H1 (cell line): ENCODE results near the gene XKR8. TPM values are rescaled to one million over a fixed set of nuclear protein-coding genes. Genes with fewer than 3 reads are reported as not detected.

Experiments used
- CTCF ChIA-PET: fragments of 300-600 bp; sonication (Branson Sonifier 250); formaldehyde crosslinking; loops from one replicate; lab custom pipeline; 2021; ENCODE audit not compliant: partially characterized antibody; lab: Charles Lee
- POLR2A ChIA-PET: fragments of 300-600 bp; sonication (Branson Sonifier 250); formaldehyde crosslinking; loops from one replicate; lab custom pipeline; 2021; ENCODE audit warnings: inconsistent platforms; ENCODE audit not compliant: partially characterized antibody; lab: Charles Lee
- DNase-seq, 2 experiments: peaks; one replicate each; pipeline versions ENCODE4 v3.0.0 to v3.0.0-alpha.2; 2010 to 2022; ENCODE audit warnings: low spot score in 2 of 2, low read depth in 1 of 2, mixed read lengths in 1 of 2
- FAIRE-seq: peaks from 2 replicates; lab custom pipeline; 2011; peaks lifted over from hg19 to GRCh38; lab: Jason Lieb, UNC
- H2AFZ ChIP-seq: 2 replicates; pipeline ENCODE4 v1.8.1; 2012; ENCODE audit warnings: low read length, inconsistent platforms
- H2AK5ac ChIP-seq: 2 replicates; pipeline ENCODE4 v1.6.1; 2013; ENCODE audit warnings: low read depth, low read length
- H2BK120ac ChIP-seq: replicated peaks from 2 replicates; pipeline ENCODE3; 2013; ENCODE audit warnings: low read depth, low read length, inconsistent platforms
- H2BK12ac ChIP-seq: 2 replicates; pipeline ENCODE4 v1.6.1; 2013; ENCODE audit warnings: low read depth, low read length
- H2BK15ac ChIP-seq: 2 replicates; pipeline ENCODE4 v1.6.1; 2013; ENCODE audit warnings: low read length
- H2BK20ac ChIP-seq: 2 replicates; pipeline ENCODE4 v1.6.1; 2013; ENCODE audit warnings: low read length
- H2BK5ac ChIP-seq: 2 replicates; pipeline ENCODE4 v1.6.1; 2013; ENCODE audit warnings: low read depth, low read length
- H3K14ac ChIP-seq: 2 replicates; pipeline ENCODE4 v1.6.1; 2013; ENCODE audit warnings: inconsistent platforms; ENCODE audit not compliant: insufficient read length
- H3K18ac ChIP-seq: 2 replicates; pipeline ENCODE4 v1.6.1; 2013; ENCODE audit warnings: low read length; ENCODE audit errors: extremely low read depth
- H3K23ac ChIP-seq: 2 replicates; pipeline ENCODE4 v1.6.1; 2013; ENCODE audit warnings: inconsistent platforms; ENCODE audit not compliant: insufficient read length
- H3K23me2 ChIP-seq: 2 replicates; pipeline ENCODE4 v1.6.1; 2013; ENCODE audit warnings: low read depth, low read length
- H3K27ac ChIP-seq: 2 replicates; pipeline ENCODE4 v1.6.1; 2011; ENCODE audit warnings: low read depth, low read length, inconsistent platforms
- H3K27me3 ChIP-seq, 4 experiments: replicated peaks in 1 of 4; 1 replicate in 1 of 4; 2 replicates in 3 of 4; pipeline versions ENCODE4 v1.6.1 to v1.8.1; 2011 to 2013; ENCODE audit warnings: low read length in 3 of 4, mild to moderate bottlenecking in 3 of 4, inconsistent platforms in 2 of 4, mixed read lengths in 2 of 4, moderate library complexity in 1 of 4; ENCODE audit not compliant: control insufficient read depth in 3 of 4, insufficient read depth in 3 of 4; ENCODE audit errors: extremely low read depth in 1 of 4
- H3K36me3 ChIP-seq, 4 experiments: 2 replicates each; pipeline versions ENCODE4 v1.6.1 to v1.8.1; 2011 to 2013; ENCODE audit warnings: mild to moderate bottlenecking in 4 of 4, low read length in 3 of 4, moderate library complexity in 2 of 4, control low read depth in 1 of 4, inconsistent platforms in 1 of 4; ENCODE audit not compliant: insufficient read depth in 4 of 4, control insufficient read depth in 2 of 4
- H3K4ac ChIP-seq: replicated peaks from 2 replicates; pipeline ENCODE3; 2013; ENCODE audit warnings: low read length, low read depth, mixed read lengths, inconsistent platforms; ENCODE audit not compliant: insufficient read length
- H3K4me1 ChIP-seq, 4 experiments: replicated peaks in 1 of 4; 1 replicate in 1 of 4; 2 replicates in 3 of 4; pipeline versions ENCODE4 v1.6.1 to v1.8.1; 2011 to 2013; ENCODE audit warnings: low read length in 3 of 4, inconsistent platforms in 2 of 4, mixed read lengths in 1 of 4; ENCODE audit not compliant: insufficient read depth in 4 of 4, control insufficient read depth in 3 of 4
- H3K4me2 ChIP-seq, 2 experiments: 2 replicates each; pipeline versions ENCODE4 v1.6.1 to v1.8.1; 2011 to 2013; ENCODE audit warnings: low read depth in 2 of 2, low read length in 2 of 2, control low read depth in 1 of 2, inconsistent platforms in 1 of 2, mild to moderate bottlenecking in 1 of 2; ENCODE audit not compliant: insufficient read depth in 1 of 2
- H3K4me3 ChIP-seq, 4 experiments: fragments of 200-600, 300-600 bp in 1 of 4; sonication (generic), shearing (Covaris generic), sonication (Bioruptor Twin) in 1 of 4; 2 replicates each; pipeline versions ENCODE4 v1.5.1 to v1.8.1; 2011 to 2016; ENCODE audit warnings: low read length in 4 of 4, low read depth in 3 of 4, control low read depth in 2 of 4, inconsistent platforms in 2 of 4, mild to moderate bottlenecking in 2 of 4, mixed read lengths in 1 of 4, moderate library complexity in 1 of 4; ENCODE audit not compliant: insufficient read depth in 2 of 4; ENCODE audit errors: extremely low read depth in 1 of 4
- H3K56ac ChIP-seq: replicated peaks from 2 replicates; pipeline ENCODE3; 2013; ENCODE audit warnings: low read depth, mild to moderate bottlenecking, mixed read lengths, low read length, inconsistent platforms; ENCODE audit not compliant: insufficient read length
- H3K79me1 ChIP-seq: 2 replicates; pipeline ENCODE4 v1.6.1; 2013; ENCODE audit warnings: low read depth, low read length, control low read depth
- H3K79me2 ChIP-seq, 2 experiments: 2 replicates each; pipeline versions ENCODE4 v1.6.1 to v1.8.1; 2012 to 2013; ENCODE audit warnings: low read length in 2 of 2, mild to moderate bottlenecking in 2 of 2, inconsistent platforms in 1 of 2; ENCODE audit not compliant: insufficient read depth in 2 of 2, control insufficient read depth in 1 of 2
- H3K9ac ChIP-seq, 4 experiments: replicated peaks in 1 of 4; 1 replicate in 1 of 4; 2 replicates in 3 of 4; pipeline versions ENCODE4 v1.6.1 to v1.8.1; 2011 to 2013; ENCODE audit warnings: low read depth in 3 of 4, low read length in 3 of 4, control low read depth in 2 of 4, mild to moderate bottlenecking in 2 of 4, moderate library complexity in 2 of 4, inconsistent platforms in 1 of 4; ENCODE audit errors: extremely low read depth in 1 of 4
- H3K9me3 ChIP-seq, 2 experiments: 2 replicates each; pipeline versions ENCODE4 v1.6.1 to v1.8.1; 2012 to 2013; ENCODE audit warnings: mild to moderate bottlenecking in 2 of 2, moderate library complexity in 2 of 2, control low read depth in 1 of 2, inconsistent platforms in 1 of 2, low read depth in 1 of 2, low read length in 1 of 2, mixed read lengths in 1 of 2; ENCODE audit not compliant: insufficient read depth in 2 of 2
- H4K20me1 ChIP-seq, 2 experiments: replicated peaks in 1 of 2; 2 replicates each; pipeline versions ENCODE3 to v1.8.1; 2011 to 2013; ENCODE audit warnings: inconsistent platforms in 2 of 2, low read length in 2 of 2, mild to moderate bottlenecking in 1 of 2; ENCODE audit not compliant: insufficient read depth in 2 of 2, control insufficient read depth in 1 of 2
- H4K5ac ChIP-seq: 2 replicates; pipeline ENCODE4 v1.6.1; 2013; ENCODE audit warnings: low read length, low read depth, mixed read lengths, inconsistent platforms; ENCODE audit not compliant: insufficient read length
- H4K8ac ChIP-seq: 2 replicates; pipeline ENCODE4 v1.8.0; 2013; ENCODE audit warnings: mild to moderate bottlenecking, moderate library complexity, low read length, inconsistent platforms; ENCODE audit not compliant: insufficient read depth; ENCODE audit errors: extremely low read depth
- H4K91ac ChIP-seq: replicated peaks from 2 replicates; pipeline ENCODE3; 2013; ENCODE audit warnings: low read length, mixed read lengths, inconsistent platforms; ENCODE audit not compliant: insufficient read length
- ATF2 ChIP-seq: IDR thresholded peaks from 2 replicates; pipeline ENCODE4 v1.6.1; 2012; ENCODE audit warnings: low read length, inconsistent platforms
- CEBPB ChIP-seq: IDR thresholded peaks from 2 replicates; pipeline ENCODE4 v1.6.1; 2012; ENCODE audit warnings: low read depth, low read length
- EP300 ChIP-seq, 2 experiments: IDR thresholded peaks; 1 replicate in 1 of 2; 2 replicates in 1 of 2; pipeline ENCODE4 v1.6.1; 2011 to 2012; ENCODE audit warnings: low read depth in 2 of 2, low read length in 2 of 2, mild to moderate bottlenecking in 2 of 2, borderline replicate concordance in 1 of 2, inconsistent platforms in 1 of 2, moderate library complexity in 1 of 2
- HDAC2 ChIP-seq, 2 experiments: fragments of 300-600 bp in 1 of 2; sonication (generic) in 1 of 2; IDR thresholded peaks; 2 replicates each; pipeline ENCODE4 v1.6.1; 2011 to 2012; ENCODE audit warnings: low read depth in 2 of 2, low read length in 2 of 2, mild to moderate bottlenecking in 2 of 2, moderate library complexity in 2 of 2, borderline replicate concordance in 1 of 2, inconsistent platforms in 1 of 2
- JUN ChIP-seq: IDR thresholded peaks from 2 replicates; pipeline ENCODE4 v1.6.1; 2011; ENCODE audit warnings: low read depth, mild to moderate bottlenecking, improper control_type of control experiment, low read length
- JUND ChIP-seq: IDR thresholded peaks from 2 replicates; pipeline ENCODE4 v1.6.1; 2011; ENCODE audit warnings: mild to moderate bottlenecking, improper control_type of control experiment, low read length
- SIN3A ChIP-seq, 2 experiments: IDR thresholded peaks in 1 of 2; conservative IDR thresholded peaks in 1 of 2; 2 replicates each; pipeline ENCODE4 v1.6.1; 2011 to 2012; ENCODE audit warnings: low read length in 2 of 2, improper control_type of control experiment in 1 of 2, low read depth in 1 of 2, mild to moderate bottlenecking in 1 of 2
- WGBS, 2 experiments: shearing (Covaris generic) in 1 of 2; methylation state at CpG; one replicate each; pipeline versions ENCODE4 v1.1.6 to v1.1.7; 2013 to 2015; ENCODE audit warnings: low lambda C conversion rate in 2 of 2, mixed read lengths in 2 of 2, inconsistent platforms in 1 of 2, low coverage in 1 of 2, missing lambda C conversion rate in 1 of 2; ENCODE audit not compliant: insufficient replicate concordance in 2 of 2, insufficient coverage in 1 of 2, insufficient read length in 1 of 2; ENCODE audit errors: extremely low coverage in 1 of 2, missing lambda C conversion rate in 1 of 2; 5-methylcytosine and 5-hydroxymethylcytosine counted together
- polyA plus RNA-seq, 7 experiments: library from polyadenylated mRNA; depleted of rRNA in 3 of 7; stranded (reverse) in 5 of 7; unstranded in 2 of 7; fragments of >200 nt in 5 of 7; fragments of 200-250 nt in 2 of 7; gene quantifications; 1 replicate in 5 of 7; 2 replicates in 1 of 7; 4 replicates in 1 of 7; pipeline versions ENCODE4 v1.2.1 to v1.2.3, GENCODE V29; 2011 to 2013; ENCODE audit warnings: missing spikeins in 2 of 7, mixed read lengths in 2 of 7
- total RNA-seq: library from RNA; stranded (reverse); fragmentation: NEBNext Ultra II Directional; extraction: Animal tissue kit (Norgen Biotek cat#: 25700); gene quantifications from 2 replicates; pipeline ENCODE4 v1.2.1, GENCODE V29; 2021
- TF ChIP-seq, protein P1 (sequence below): IDR thresholded peaks from 2 replicates; pipeline ENCODE4 v1.6.1; 2011; ENCODE audit warnings: low read depth, mild to moderate bottlenecking, low read length; ENCODE audit not compliant: insufficient read depth

The XKR8 gene
- total and polyA plus RNA-seq, 2 of the 8 experiments (the other 6 are each of a cell fraction or from before 2014, with no cell fraction given): 14.2 to 16.3 TPM

DNA sequence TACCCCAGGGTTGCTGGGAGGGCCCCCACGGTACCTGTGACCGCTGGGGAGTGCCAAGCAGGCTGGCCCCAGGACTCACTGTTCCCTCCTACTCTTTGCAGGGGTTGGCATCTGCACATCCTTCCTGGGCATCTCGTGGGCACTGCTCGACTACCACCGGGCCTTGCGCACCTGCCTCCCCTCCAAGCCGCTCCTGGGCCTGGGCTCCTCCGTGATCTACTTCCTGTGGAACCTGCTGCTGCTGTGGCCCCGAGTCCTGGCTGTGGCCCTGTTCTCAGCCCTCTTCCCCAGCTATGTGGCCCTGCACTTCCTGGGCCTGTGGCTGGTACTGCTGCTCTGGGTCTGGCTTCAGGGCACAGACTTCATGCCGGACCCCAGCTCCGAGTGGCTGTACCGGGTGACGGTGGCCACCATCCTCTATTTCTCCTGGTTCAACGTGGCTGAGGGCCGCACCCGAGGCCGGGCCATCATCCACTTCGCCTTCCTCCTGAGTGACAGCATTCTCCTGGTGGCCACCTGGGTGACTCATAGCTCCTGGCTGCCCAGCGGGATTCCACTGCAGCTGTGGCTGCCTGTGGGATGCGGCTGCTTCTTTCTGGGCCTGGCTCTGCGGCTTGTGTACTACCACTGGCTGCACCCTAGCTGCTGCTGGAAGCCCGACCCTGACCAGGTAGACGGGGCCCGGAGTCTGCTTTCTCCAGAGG is 6.8 kb downstream of the XKR8 start:
- WGBS, 2 experiments: 93% methylated on average over 23 of the region's 24 CpGs; no CpG with 5 or more reads in 1 of the 2 experiments
- TF ChIP-seq ATF2: no peak
- TF ChIP-seq JUND: no peak
- TF ChIP-seq EP300 (IDR thresholded peaks at IDR 0.05; ENCODE audit: borderline replicate concordance in 1 of 2, low read depth in 2 of 2, low read length in 2 of 2): no peak
- TF ChIP-seq, protein P1, sequence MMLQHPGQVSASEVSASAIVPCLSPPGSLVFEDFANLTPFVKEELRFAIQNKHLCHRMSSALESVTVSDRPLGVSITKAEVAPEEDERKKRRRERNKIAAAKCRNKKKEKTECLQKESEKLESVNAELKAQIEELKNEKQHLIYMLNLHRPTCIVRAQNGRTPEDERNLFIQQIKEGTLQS: no peak
- TF ChIP-seq CEBPB: no peak
- TF ChIP-seq HDAC2 (IDR thresholded peaks at IDR 0.05; ENCODE audit: borderline replicate concordance in 1 of 2, low read depth in 2 of 2, low read length in 2 of 2): no peak
- no peak for TF ChIP-seq SIN3A (conservative IDR thresholded peaks at IDR 0.05 in 1 of 2, IDR thresholded peaks at IDR 0.05 in 1 of 2; ENCODE audit: low read depth in 1 of 2, low read length in 2 of 2)
- TF ChIP-seq JUN: no peak

More for the DNA sequence above, 6.8 kb downstream of the XKR8 start:
- Histone ChIP-seq H4K91ac (no peak overlapping the region), H2BK5ac (no peak overlapping the region), H3K14ac (no peak overlapping the region), H3K79me1 (no peaks in the 10 kb centered on the region), H3K23ac (no peak overlapping the region), H2BK12ac (no peak overlapping the region), H2AFZ (no peak overlapping the region), H2BK15ac (no peak overlapping the region), H4K8ac (no peak overlapping the region), H4K5ac (no peak overlapping the region), H3K18ac (no peak overlapping the region), H3K4me2 (no peak overlapping the region), H3K79me2 (no peaks in the 10 kb centered on the region), H3K27ac (no peak overlapping the region), H3K23me2 (no peaks in the 10 kb centered on the region), H3K27me3 (no peaks in the 10 kb centered on the region), H3K4ac (no peak overlapping the region), H3K36me3 (peaks cover 0 to 12% (median 1%) of the 10 kb centered on the region in 4 experiments; a peak in 2 of 8 replicates), H2AK5ac (no peak overlapping the region), H2BK120ac (no peak overlapping the region), H2BK20ac (no peak overlapping the region), H4K20me1 (peaks cover 0 to 2% of the 10 kb centered on the region in 2 experiments), H3K9ac (no peak overlapping the region), H3K4me1 (no peaks in the 10 kb centered on the region; a peak in 1 of 7 replicates), H3K4me3 (no peak overlapping the region), H3K56ac (no peak overlapping the region), H3K9me3 (no peaks in the 10 kb centered on the region)
- ChIA-PET POLR2A (interaction anchor here (0.9 to 1.7 kb wide), 3 partner anchors 15 to 34 kb away, joined by 3 to 6 read pairs (median 5); no protein-coding TSS in a partner anchor), CTCF (interaction anchor here (0.6 to 1.6 kb wide), 4 partner anchors 10 to 28 kb away, joined by 3 to 5 read pairs (median 4); no protein-coding TSS in a partner anchor)
- FAIRE-seq: no peak
- no peak for DNase-seq
